Chondrocyte (in vitro differentiated cells): ENCODE measurements around the gene ULBP2. TPM values are rescaled to one million over a fixed set of nuclear protein-coding genes. Genes with fewer than 3 reads are reported as not detected.
A peak's percentile ranks its signal among the peaks of the same experiment; 100 is the strongest.
"Not testable (repeated sequence)": the region's sequence is repeated elsewhere in the genome, so short reads cannot be mapped to it uniquely, and the experiment has no call there.

Source experiments
- DNase-seq: peaks from one replicate; pipeline ENCODE4 v3.0.0; 2021; ENCODE audit warnings: mixed read lengths, low spot score
- H3K27ac Mint-ChIP-seq: one replicate; pipeline ENCODE4 v1.8.0; 2021; ENCODE audit warnings: mild to moderate bottlenecking, moderate library complexity, mixed read lengths; ENCODE audit not compliant: unreplicated experiment
- H3K27me3 Mint-ChIP-seq: 2 replicates; pipeline ENCODE4 v1.8.0; 2021; ENCODE audit warnings: low read depth, mixed read lengths
- H3K36me3 Mint-ChIP-seq: 2 replicates; pipeline ENCODE4 v1.8.0; 2021; ENCODE audit warnings: low read depth, mixed read lengths
- H3K4me1 Mint-ChIP-seq: 2 replicates; pipeline ENCODE4 v1.8.0; 2021; ENCODE audit warnings: low read depth, mild to moderate bottlenecking, mixed read lengths
- H3K4me3 Mint-ChIP-seq: one replicate; pipeline ENCODE4 v1.8.0; 2021; ENCODE audit warnings: mild to moderate bottlenecking, moderate library complexity, mixed read lengths; ENCODE audit not compliant: unreplicated experiment
- H3K9me3 Mint-ChIP-seq: 2 replicates; pipeline ENCODE4 v1.8.0; 2021; ENCODE audit warnings: low read depth, mixed read lengths
- total RNA-seq: library from RNA; stranded (reverse); gene quantifications from 3 replicates; pipeline ENCODE4 v1.2.1, GENCODE V29; 2021
- TF ChIP-seq, protein P1 (sequence below): fragments of 200-600 bp; sonication (generic); IDR thresholded peaks from 2 replicates; pipeline ENCODE4 v1.5.0; 2021; ENCODE audit warnings: antibody characterized with exemption, mild to moderate bottlenecking, moderate library complexity

The ULBP2 gene
- total RNA-seq, 1 donor from 2014 or later, result 15.1 TPM

DNA sequence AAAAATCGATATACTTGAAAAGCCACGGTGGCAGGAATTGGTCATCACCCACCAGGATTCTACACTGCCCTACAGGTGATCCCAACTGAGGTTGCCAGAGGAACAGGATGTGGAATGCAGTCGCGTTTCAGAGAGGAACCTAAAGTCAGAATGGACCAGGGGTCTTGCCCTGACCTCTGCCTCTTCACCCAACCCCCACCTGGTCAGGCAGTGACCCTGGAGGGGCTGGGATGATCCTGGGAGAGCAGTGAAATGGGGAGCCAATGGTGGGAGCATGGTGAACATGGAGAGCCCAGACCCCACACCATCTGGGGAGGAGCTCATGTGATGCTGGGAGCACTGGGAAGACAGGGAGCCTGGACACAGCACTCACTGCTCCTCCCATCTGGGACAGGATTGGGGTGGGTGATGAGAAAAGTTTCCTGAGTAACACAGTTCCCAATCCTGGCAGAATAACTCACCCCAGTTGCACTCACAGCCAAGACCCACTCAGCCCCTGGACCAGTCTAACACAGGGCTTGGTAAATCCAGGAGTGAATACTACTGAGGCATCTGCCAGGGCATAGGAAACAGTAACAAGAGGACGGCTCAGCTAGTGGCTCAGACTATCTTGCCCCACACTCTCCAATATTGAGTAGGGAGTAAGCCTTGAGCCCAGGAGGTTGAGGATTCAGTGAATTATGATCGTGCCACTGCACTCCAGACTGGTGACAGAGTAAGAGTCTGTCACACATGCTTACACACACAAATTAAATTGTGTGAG lies 1.7 kb upstream of the ULBP2 start:
- Mint-ChIP-seq H3K4me3 (peak overlapping the region; percentile 16), H3K36me3 (peaks cover 2% of the 10 kb centered on the region), H3K9me3 (no peaks in the 10 kb centered on the region), H3K27me3 (peaks cover 45% of the 10 kb centered on the region), H3K27ac (no peak overlapping the region), H3K4me1 (peaks cover 21% of the 10 kb centered on the region)
- DNase-seq, result no peak
- TF ChIP-seq, protein P1, sequence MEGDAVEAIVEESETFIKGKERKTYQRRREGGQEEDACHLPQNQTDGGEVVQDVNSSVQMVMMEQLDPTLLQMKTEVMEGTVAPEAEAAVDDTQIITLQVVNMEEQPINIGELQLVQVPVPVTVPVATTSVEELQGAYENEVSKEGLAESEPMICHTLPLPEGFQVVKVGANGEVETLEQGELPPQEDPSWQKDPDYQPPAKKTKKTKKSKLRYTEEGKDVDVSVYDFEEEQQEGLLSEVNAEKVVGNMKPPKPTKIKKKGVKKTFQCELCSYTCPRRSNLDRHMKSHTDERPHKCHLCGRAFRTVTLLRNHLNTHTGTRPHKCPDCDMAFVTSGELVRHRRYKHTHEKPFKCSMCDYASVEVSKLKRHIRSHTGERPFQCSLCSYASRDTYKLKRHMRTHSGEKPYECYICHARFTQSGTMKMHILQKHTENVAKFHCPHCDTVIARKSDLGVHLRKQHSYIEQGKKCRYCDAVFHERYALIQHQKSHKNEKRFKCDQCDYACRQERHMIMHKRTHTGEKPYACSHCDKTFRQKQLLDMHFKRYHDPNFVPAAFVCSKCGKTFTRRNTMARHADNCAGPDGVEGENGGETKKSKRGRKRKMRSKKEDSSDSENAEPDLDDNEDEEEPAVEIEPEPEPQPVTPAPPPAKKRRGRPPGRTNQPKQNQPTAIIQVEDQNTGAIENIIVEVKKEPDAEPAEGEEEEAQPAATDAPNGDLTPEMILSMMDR, result no peak

GRCh38 chr6:149940672-149940982 lies 1.2 kb upstream of the ULBP2 start:
- no peak overlapping the region for H3K27ac Mint-ChIP-seq
- peaks cover 21% of the 10 kb centered on the region for H3K4me1 Mint-ChIP-seq
- no peak for DNase-seq

GRCh38 chr6:149942461-149942829 lies 631 bp downstream of the ULBP2 start:
- H3K4me1 Mint-ChIP-seq, result peaks cover 21% of the 10 kb centered on the region
- H3K9me3 Mint-ChIP-seq, result no peaks in the 10 kb centered on the region
- TF ChIP-seq, protein P1, result no peak
- H3K4me3 Mint-ChIP-seq, result peak overlapping the region; percentile 87
- peaks cover 5% of the 10 kb centered on the region for H3K36me3 Mint-ChIP-seq
- peaks cover 26% of the 10 kb centered on the region for H3K27me3 Mint-ChIP-seq
- no peak for DNase-seq
- H3K27ac Mint-ChIP-seq, result peak overlapping the region; percentile 93

More at GRCh38 chr6:149940672-149940982, 1.2 kb upstream of the ULBP2 start:
- peaks cover 39% of the 10 kb centered on the region for H3K27me3 Mint-ChIP-seq
- H3K4me3 Mint-ChIP-seq, result peak overlapping the region; percentile 16
- H3K9me3 Mint-ChIP-seq, result no peaks in the 10 kb centered on the region
- H3K36me3 Mint-ChIP-seq, result peaks cover 2% of the 10 kb centered on the region
- TF ChIP-seq, protein P1, result no peak

DNA sequence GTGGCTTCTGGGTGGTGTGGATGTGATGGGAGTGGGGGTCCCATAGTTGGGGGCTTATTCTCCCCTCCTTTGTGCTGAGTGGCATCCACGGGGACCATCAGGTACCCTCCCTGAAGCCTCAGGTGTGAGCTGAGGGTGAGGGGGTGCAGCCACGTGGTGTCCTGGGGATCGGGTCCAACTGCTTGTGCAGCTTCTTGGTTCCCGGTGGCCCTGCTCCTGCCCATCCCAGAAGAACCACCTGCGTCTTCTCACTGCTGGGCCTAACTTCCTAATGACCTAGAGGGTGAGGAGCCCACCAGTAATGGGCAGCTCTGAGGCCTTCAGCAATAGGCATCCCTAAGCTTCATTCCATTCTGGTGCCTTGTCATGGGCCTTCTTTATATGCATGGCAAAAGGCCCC lies 1.5 kb downstream of the ULBP2 start:
- H3K4me1 Mint-ChIP-seq, result peaks cover 18% of the 10 kb centered on the region
- DNase-seq, H3K9me3 Mint-ChIP-seq, H3K4me3 Mint-ChIP-seq, H3K27ac Mint-ChIP-seq, H3K36me3 Mint-ChIP-seq: not testable (repeated sequence)
- H3K27me3 Mint-ChIP-seq, result peaks cover 21% of the 10 kb centered on the region

DNA sequence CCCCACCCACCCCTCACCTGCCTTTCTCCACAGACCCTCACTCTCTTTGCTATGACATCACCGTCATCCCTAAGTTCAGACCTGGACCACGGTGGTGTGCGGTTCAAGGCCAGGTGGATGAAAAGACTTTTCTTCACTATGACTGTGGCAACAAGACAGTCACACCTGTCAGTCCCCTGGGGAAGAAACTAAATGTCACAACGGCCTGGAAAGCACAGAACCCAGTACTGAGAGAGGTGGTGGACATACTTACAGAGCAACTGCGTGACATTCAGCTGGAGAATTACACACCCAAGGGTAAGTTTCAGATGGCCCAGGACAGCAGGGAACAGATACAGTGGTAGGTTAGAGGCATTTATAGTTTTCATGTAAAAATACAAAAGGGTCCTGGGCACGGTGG lies 3.5 kb downstream of the ULBP2 start:
- Mint-ChIP-seq H3K4me1 (peaks cover 10% of the 10 kb centered on the region), H3K27me3 (peaks cover 16% of the 10 kb centered on the region)
- H3K4me3 Mint-ChIP-seq, H3K27ac Mint-ChIP-seq, DNase-seq, H3K36me3 Mint-ChIP-seq, H3K9me3 Mint-ChIP-seq: not testable (repeated sequence)

GRCh38 chr6:149946631-149947030 lies 4.8 kb downstream of the ULBP2 start:
- H3K4me1 Mint-ChIP-seq, DNase-seq, H3K36me3 Mint-ChIP-seq, H3K27ac Mint-ChIP-seq, H3K9me3 Mint-ChIP-seq, H3K4me3 Mint-ChIP-seq: not testable (repeated sequence)
- peaks cover 25% of the 10 kb centered on the region for H3K27me3 Mint-ChIP-seq

- H3K4me1 Mint-ChIP-seq, H3K9me3 Mint-ChIP-seq, H3K4me3 Mint-ChIP-seq, H3K27ac Mint-ChIP-seq, H3K36me3 Mint-ChIP-seq, DNase-seq: not testable (repeated sequence)
- H3K27me3 Mint-ChIP-seq, result peaks cover 34% of the 10 kb centered on the region
Observed at GRCh38 chr6:149947533-149947932, 5.7 kb downstream of the ULBP2 start.
